Esophagus squamous epithelium (tissue), 4 donors: Measurements from ENCODE around the gene C4BPB.

Experiments
- CTCF ChIP-seq, 6 experiments: fragments of 450-650 bp in 4 of 6; fragments of 200-600 bp in 2 of 6; sonication (generic) in 2 of 6; IDR thresholded peaks; one replicate each; pipeline ENCODE4 v1.5.1; 2016 to 2019; ENCODE audit warnings: antibody characterized with exemption in 6 of 6, mild to moderate bottlenecking in 4 of 6, moderate library complexity in 4 of 6
- POLR2A ChIP-seq, 4 donors: fragments of 450-650 bp; IDR thresholded peaks; one replicate each; pipeline ENCODE4 v1.6.1; 2017; ENCODE audit warnings: antibody characterized with exemption in 4 of 4, mild to moderate bottlenecking in 4 of 4, moderate library complexity in 3 of 4

- no peak for TF ChIP-seq POLR2A (IDR thresholded peaks at IDR 0.05)
- TF ChIP-seq CTCF (IDR thresholded peaks at IDR 0.05), result no peak
These were observed 17.8 kb upstream of the C4BPB start for GRCh38 chr1:207070811-207071210.
